A549 (cell line): ENCODE data around the gene KLHL29. TPM values are rescaled to one million over a fixed set of nuclear protein-coding genes. Genes with fewer than 3 reads are reported as not detected.

Source experiments
- ATAC-seq, 2 experiments: fragments of 200-7000 bp in 1 of 2; fragments of >200 bp in 1 of 2; cut with Nextera tagmentation in 1 of 2; cut with Tn5 transposase in 1 of 2; 3 replicates each; pipeline versions ENCODE4 v1.8.0 to v1.9.1; 2018 to 2020; ENCODE audit warnings: mild to moderate bottlenecking in 1 of 2, moderate library complexity in 1 of 2
- CTCF ChIA-PET: fragments of 300-600 bp; sonication (Branson Sonifier 250); formaldehyde crosslinking; extraction: SDS; loops from one replicate; lab custom pipeline; 2021; ENCODE audit warnings: antibody characterized with exemption, inconsistent platforms; lab: Yijun Ruan, JAX
- POLR2A ChIA-PET: fragments of 350-600 bp; formaldehyde crosslinking; extraction: SDS; loops from one replicate; lab custom pipeline; 2021; ENCODE audit warnings: antibody characterized with exemption, inconsistent platforms; lab: Yijun Ruan, JAX
- DNase-seq, 2 experiments: peaks; one replicate each; pipeline versions ENCODE4 v3.0.0 to v3.0.0-alpha.2; 2011 to 2016; ENCODE audit warnings: low read depth in 1 of 2, low spot score in 1 of 2
- FAIRE-seq: peaks from 2 replicates; lab custom pipeline; 2011; peaks lifted over from hg19 to GRCh38; lab: Jason Lieb, UNC
- H3K27ac ChIP-seq, 2 experiments: fragments of >200 bp; sonication (Bioruptor Twin); formaldehyde crosslinking; 3 replicates each; pipeline ENCODE4 v1.5.1; 2016 to 2017
- H3K4me1 ChIP-seq: fragments of >200 bp; sonication (Bioruptor Twin); formaldehyde crosslinking; 3 replicates; pipeline ENCODE4 v1.6.1; 2016
- H3K4me2 ChIP-seq: fragments of >200 bp; sonication (Bioruptor Twin); formaldehyde crosslinking; 3 replicates; pipeline ENCODE4 v1.6.1; 2016
- H3K4me3 ChIP-seq: fragments of >200 bp; sonication (Bioruptor Twin); formaldehyde crosslinking; 3 replicates; pipeline ENCODE4 v1.5.1; 2016
- H3K9me3 ChIP-seq: fragments of >200 bp; sonication (Bioruptor Twin); formaldehyde crosslinking; 3 replicates; pipeline ENCODE4 v1.6.1; 2016
- CBX2 ChIP-seq: fragments of 200-600 bp; sonication (generic); IDR thresholded peaks from 2 replicates; pipeline ENCODE4 v1.6.1; 2016; ENCODE audit warnings: low read depth, mild to moderate bottlenecking, borderline replicate concordance
- CEBPB ChIP-seq, 2 experiments: fragments of >200 bp in 1 of 2; sonication (Bioruptor Twin) in 1 of 2; formaldehyde crosslinking in 1 of 2; IDR thresholded peaks; 2 replicates each; pipeline ENCODE4 v1.6.1; 2012 to 2016
- CHD2 ChIP-seq: fragments of 150-350 bp; IDR thresholded peaks from 2 replicates; pipeline ENCODE4 v1.6.1; 2014; ENCODE audit warnings: low read length; ENCODE audit not compliant: partially characterized antibody
- FOSB ChIP-seq: fragments of 250-450 bp; sonication (Bioruptor Pico); IDR thresholded peaks from 2 replicates; pipeline ENCODE4 v1.5.0; 2020; ENCODE audit warnings: mild to moderate bottlenecking, moderate library complexity
- HDAC2 ChIP-seq: fragments of 200-600 bp; sonication (generic); IDR thresholded peaks from 2 replicates; pipeline ENCODE4 v1.6.1; 2016
- HOXA7 ChIP-seq: fragments of 250-450 bp; sonication (Bioruptor Pico); IDR thresholded peaks from 2 replicates; pipeline ENCODE4 v1.5.0; 2020; ENCODE audit warnings: mild to moderate bottlenecking, moderate library complexity
- HOXB13 ChIP-seq: fragments of 250-450 bp; sonication (Bioruptor Pico); IDR thresholded peaks from 2 replicates; pipeline ENCODE4 v1.5.0; 2020; ENCODE audit warnings: low read depth, mild to moderate bottlenecking, moderate library complexity
- HOXB5 ChIP-seq: fragments of 250-450 bp; sonication (Bioruptor Pico); IDR thresholded peaks from 2 replicates; pipeline ENCODE4 v1.5.0; 2020; ENCODE audit warnings: mild to moderate bottlenecking, moderate library complexity
- JUN ChIP-seq, 2 experiments: fragments of >200 bp; sonication (Bioruptor Twin); formaldehyde crosslinking; IDR thresholded peaks; 2 replicates in 1 of 2; 3 replicates in 1 of 2; pipeline ENCODE4 v1.6.1; 2016 to 2017
- JUNB ChIP-seq: fragments of >200 bp; sonication (Bioruptor Twin); formaldehyde crosslinking; IDR thresholded peaks from 2 replicates; pipeline ENCODE4 v1.6.1; 2016
- KDM5A ChIP-seq: fragments of 200-600 bp; sonication (generic); IDR thresholded peaks from 2 replicates; pipeline ENCODE4 v1.6.1; 2016; ENCODE audit warnings: antibody characterized with exemption, mild to moderate bottlenecking
- NFE2L2 ChIP-seq: fragments of 150-350 bp; conservative IDR thresholded peaks from 2 replicates; pipeline ENCODE4 v1.6.1; 2014; ENCODE audit warnings: low read length
- POLR2A ChIP-seq: IDR thresholded peaks from 2 replicates; pipeline ENCODE4 v1.6.1; 2012; ENCODE audit warnings: mild to moderate bottlenecking, low read length
- RAD21 ChIP-seq, 2 experiments: fragments of >200 bp in 1 of 2; sonication (Bioruptor Twin) in 1 of 2; formaldehyde crosslinking in 1 of 2; IDR thresholded peaks in 1 of 2; conservative IDR thresholded peaks in 1 of 2; 2 replicates in 1 of 2; 3 replicates in 1 of 2; pipeline ENCODE4 v1.6.1; 2012 to 2018; ENCODE audit warnings: inconsistent platforms in 1 of 2
- RFX5 ChIP-seq: fragments of 450-650 bp; IDR thresholded peaks from 2 replicates; pipeline ENCODE4 v1.7.1; 2014; ENCODE audit warnings: antibody characterized with exemption, mild to moderate bottlenecking, moderate library complexity
- SMC3 ChIP-seq: fragments of >200 bp; sonication (Bioruptor Twin); formaldehyde crosslinking; IDR thresholded peaks from 3 replicates; pipeline ENCODE4 v1.6.1; 2018; ENCODE audit warnings: inconsistent platforms
- ZC3H11A ChIP-seq: fragments of 450-650 bp; IDR thresholded peaks from 2 replicates; pipeline ENCODE4 v1.6.1; 2014; ENCODE audit warnings: antibody characterized with exemption, mild to moderate bottlenecking
- ZFP36 ChIP-seq: fragments of 450-650 bp; IDR thresholded peaks from 2 replicates; pipeline ENCODE4 v1.6.1; 2014; ENCODE audit warnings: borderline replicate concordance; ENCODE audit not compliant: partially characterized antibody
- ZNF302 ChIP-seq: fragments of 250-450 bp; sonication (Bioruptor Pico); IDR thresholded peaks from 2 replicates; pipeline ENCODE4 v1.9.0; 2021; ENCODE audit warnings: inconsistent platforms, mild to moderate bottlenecking, moderate library complexity
- WGBS: methylation state at CpG from one replicate; pipeline ENCODE4 v1.1.6; 2017; ENCODE audit errors: missing lambda C conversion rate; 5-methylcytosine and 5-hydroxymethylcytosine counted together
- polyA plus RNA-seq, 4 experiments: library from polyadenylated mRNA; depleted of rRNA in 3 of 4; stranded (reverse); fragments of >200 nt; fragmentation: RNase III in 1 of 4; extraction: RNeasy Plus Mini Kit Qiagen cat#74134 plus additional on column Dnase treatment in 1 of 4; gene quantifications; 2 replicates in 3 of 4; 3 replicates in 1 of 4; pipeline ENCODE4 v1.2.3, GENCODE V29; 2011 to 2017
- TF ChIP-seq, protein P1 (sequence below): IDR thresholded peaks from 2 replicates; pipeline ENCODE4 v1.6.1; 2012; ENCODE audit warnings: low read depth, borderline replicate concordance
- TF ChIP-seq, protein P2 (sequence below): fragments of 250-450 bp; sonication (Bioruptor Pico); IDR thresholded peaks from 2 replicates; pipeline ENCODE4 v1.5.0; 2021; ENCODE audit warnings: mild to moderate bottlenecking, moderate library complexity, borderline replicate concordance
- TF ChIP-seq, protein P3 (sequence below): fragments of >200 bp; sonication (Bioruptor Twin); formaldehyde crosslinking; IDR thresholded peaks from 3 replicates; pipeline ENCODE4 v1.6.1; 2016
- TF ChIP-seq, protein P4 (sequence below): fragments of 150-350 bp; IDR thresholded peaks from 2 replicates; pipeline ENCODE4 v1.6.1; 2014; ENCODE audit warnings: low read depth, mild to moderate bottlenecking, low read length
- TF ChIP-seq, protein P5 (sequence below): IDR thresholded peaks from 2 replicates; pipeline ENCODE4 v1.6.1; 2012
- TF ChIP-seq, protein P6 (sequence below): fragments of 450-650 bp; IDR thresholded peaks from 2 replicates; pipeline ENCODE4 v1.6.1; 2014; ENCODE audit warnings: antibody characterized with exemption

KLHL29 gene
- polyA plus RNA-seq, 2 of the 4 experiments (the other 2 are of a cell fraction): 1.3 to 2.5 TPM

DNA sequence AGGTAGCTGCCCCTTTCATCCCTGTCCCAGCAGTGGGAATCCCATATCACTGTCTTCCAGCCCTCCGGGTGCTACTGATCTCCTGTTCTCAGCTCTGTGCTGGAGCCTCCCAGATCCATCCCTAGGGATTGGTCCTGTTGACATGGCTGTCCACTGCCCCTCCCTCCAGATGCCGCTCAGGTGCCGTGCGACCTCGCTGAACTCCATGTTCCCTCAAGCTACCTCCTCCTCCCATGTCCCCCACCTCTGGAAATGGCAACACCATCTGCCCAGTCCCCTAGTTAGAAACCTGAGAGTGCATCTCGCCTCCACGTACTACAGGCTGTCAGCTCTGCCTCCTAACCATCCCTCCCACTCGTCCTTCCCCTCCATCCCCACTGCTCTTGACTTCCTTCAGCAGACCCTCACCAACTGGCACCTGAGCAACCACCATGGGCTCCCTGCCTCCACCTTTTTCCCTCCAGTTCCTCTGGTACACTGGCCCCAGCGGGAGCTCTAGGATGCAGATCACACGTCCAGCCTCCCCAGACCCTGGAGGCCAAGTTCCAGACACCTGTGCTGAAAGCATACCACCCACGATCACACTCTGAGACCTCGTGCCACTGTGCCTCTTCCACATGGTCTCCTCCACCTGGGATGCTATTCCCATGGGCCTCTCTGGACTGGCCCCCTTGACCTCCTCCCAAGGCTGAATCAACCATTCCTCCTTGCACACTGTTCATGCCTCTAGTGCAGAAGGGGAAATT is 106.8 kb downstream of the KLHL29 start:
- no peaks in the 10 kb centered on the region for H3K4me1 ChIP-seq
- H3K27ac ChIP-seq: no peak overlapping the region
- no peak for DNase-seq
- CTCF ChIA-PET: interaction anchor here (0.6 to 1.0 kb wide), 3 partner anchors 18 to 87 kb away, joined by 3 read pairs; no protein-coding TSS in a partner anchor
- TF ChIP-seq HDAC2: no peak
- no peak overlapping the region for H3K4me2 ChIP-seq
- no peak for FAIRE-seq
- ATAC-seq: no peak
- WGBS: 77% methylated on average over 12 of the region's 12 CpGs
- no peaks in the 10 kb centered on the region for H3K9me3 ChIP-seq
- POLR2A ChIA-PET: no interaction called here
- no peak overlapping the region for H3K4me3 ChIP-seq

DNA sequence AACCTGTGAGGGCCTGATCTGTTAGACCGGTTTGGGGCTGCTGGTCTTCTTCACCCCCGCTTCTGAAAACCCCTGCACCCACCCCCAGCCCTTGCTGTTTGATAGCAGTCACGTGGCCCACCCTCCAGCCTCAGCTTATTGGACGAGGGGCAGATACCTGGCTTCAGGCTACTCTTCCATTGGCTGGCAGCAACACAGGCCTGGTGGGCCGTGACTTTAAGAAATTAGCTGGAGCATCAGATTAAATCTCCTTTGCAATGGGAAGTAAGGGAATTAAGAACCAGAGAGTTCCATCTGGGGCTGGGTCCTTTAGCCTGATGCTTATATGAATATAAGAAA is 107.3 kb downstream of the KLHL29 start:
- no peak for DNase-seq
- FAIRE-seq: no peak
- WGBS: 68% methylated on average over 4 of the region's 5 CpGs
- CTCF ChIA-PET: interaction anchor here (0.6 to 1.0 kb wide), 3 partner anchors 17 to 283 kb away, joined by 3 read pairs; no protein-coding TSS in a partner anchor
- TF ChIP-seq, protein P1, sequence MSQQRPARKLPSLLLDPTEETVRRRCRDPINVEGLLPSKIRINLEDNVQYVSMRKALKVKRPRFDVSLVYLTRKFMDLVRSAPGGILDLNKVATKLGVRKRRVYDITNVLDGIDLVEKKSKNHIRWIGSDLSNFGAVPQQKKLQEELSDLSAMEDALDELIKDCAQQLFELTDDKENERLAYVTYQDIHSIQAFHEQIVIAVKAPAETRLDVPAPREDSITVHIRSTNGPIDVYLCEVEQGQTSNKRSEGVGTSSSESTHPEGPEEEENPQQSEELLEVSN: no peak
- TF ChIP-seq POLR2A: no peak
- no peak for TF ChIP-seq CEBPB (IDR thresholded peaks at IDR 0.05)
- no peak for TF ChIP-seq HOXA7 (CRISPR knock-in tag)
- no peak for TF ChIP-seq RFX5
- TF ChIP-seq, protein P2, sequence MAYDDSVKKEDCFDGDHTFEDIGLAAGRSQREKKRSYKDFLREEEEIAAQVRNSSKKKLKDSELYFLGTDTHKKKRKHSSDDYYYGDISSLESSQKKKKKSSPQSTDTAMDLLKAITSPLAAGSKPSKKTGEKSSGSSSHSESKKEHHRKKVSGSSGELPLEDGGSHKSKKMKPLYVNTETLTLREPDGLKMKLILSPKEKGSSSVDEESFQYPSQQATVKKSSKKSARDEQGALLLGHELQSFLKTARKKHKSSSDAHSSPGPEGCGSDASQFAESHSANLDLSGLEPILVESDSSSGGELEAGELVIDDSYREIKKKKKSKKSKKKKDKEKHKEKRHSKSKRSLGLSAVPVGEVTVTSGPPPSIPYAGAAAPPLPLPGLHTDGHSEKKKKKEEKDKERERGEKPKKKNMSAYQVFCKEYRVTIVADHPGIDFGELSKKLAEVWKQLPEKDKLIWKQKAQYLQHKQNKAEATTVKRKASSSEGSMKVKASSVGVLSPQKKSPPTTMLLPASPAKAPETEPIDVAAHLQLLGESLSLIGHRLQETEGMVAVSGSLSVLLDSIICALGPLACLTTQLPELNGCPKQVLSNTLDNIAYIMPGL (CRISPR knock-in tag): no peak
- TF ChIP-seq, protein P3, sequence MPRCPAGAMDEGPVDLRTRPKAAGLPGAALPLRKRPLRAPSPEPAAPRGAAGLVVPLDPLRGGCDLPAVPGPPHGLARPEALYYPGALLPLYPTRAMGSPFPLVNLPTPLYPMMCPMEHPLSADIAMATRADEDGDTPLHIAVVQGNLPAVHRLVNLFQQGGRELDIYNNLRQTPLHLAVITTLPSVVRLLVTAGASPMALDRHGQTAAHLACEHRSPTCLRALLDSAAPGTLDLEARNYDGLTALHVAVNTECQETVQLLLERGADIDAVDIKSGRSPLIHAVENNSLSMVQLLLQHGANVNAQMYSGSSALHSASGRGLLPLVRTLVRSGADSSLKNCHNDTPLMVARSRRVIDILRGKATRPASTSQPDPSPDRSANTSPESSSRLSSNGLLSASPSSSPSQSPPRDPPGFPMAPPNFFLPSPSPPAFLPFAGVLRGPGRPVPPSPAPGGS: no peak
- TF ChIP-seq SMC3: no peak
- no peak for TF ChIP-seq JUN (IDR thresholded peaks at IDR 0.05)
- no peak for TF ChIP-seq NFE2L2
- TF ChIP-seq JUNB: no peak
- TF ChIP-seq RAD21 (conservative IDR thresholded peaks at IDR 0.05 in 1 of 2, IDR thresholded peaks at IDR 0.05 in 1 of 2): no peak
- no peak for TF ChIP-seq ZFP36
- no peak for TF ChIP-seq HOXB5 (CRISPR knock-in tag)
- POLR2A ChIA-PET: no interaction called here
- Histone ChIP-seq H3K4me3 (no peak overlapping the region), H3K9me3 (no peaks in the 10 kb centered on the region), H3K4me2 (no peak overlapping the region), H3K27ac (no peak overlapping the region), H3K4me1 (no peaks in the 10 kb centered on the region)
- ATAC-seq: no peak

DNA sequence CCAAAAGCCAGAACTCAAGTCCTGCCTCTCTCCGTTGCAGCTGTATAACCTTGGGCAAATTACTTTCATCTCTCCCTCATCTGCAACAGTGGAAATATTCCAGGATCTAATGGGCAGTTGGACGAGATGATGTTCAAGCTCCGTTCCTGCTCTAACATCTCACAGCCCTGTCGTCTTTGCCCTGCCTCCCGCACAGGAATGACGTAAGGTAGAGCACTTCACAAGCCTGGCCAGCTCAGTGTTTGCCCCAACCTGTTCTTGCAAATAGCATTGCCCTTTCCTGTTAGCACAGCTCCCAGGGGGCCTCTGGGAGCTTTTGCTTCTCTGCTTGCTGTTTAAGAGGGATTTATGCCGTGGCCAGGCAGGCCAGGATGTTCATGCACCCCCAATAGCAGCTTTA is 107.9 kb downstream of the KLHL29 start:
- ChIA-PET POLR2A (no interaction called here), CTCF (interaction anchor here (0.6 to 1.0 kb wide), 2 partner anchors 45 to 284 kb away, joined by 3 read pairs; no protein-coding TSS in a partner anchor)
- 76% methylated on average over 7 of the region's 7 CpGs for WGBS
- no peak overlapping the region for H3K4me2 ChIP-seq
- no peaks in the 10 kb centered on the region for H3K4me1 ChIP-seq
- H3K27ac ChIP-seq: no peak overlapping the region
- TF ChIP-seq ZFP36: no peak
- TF ChIP-seq, protein P4, sequence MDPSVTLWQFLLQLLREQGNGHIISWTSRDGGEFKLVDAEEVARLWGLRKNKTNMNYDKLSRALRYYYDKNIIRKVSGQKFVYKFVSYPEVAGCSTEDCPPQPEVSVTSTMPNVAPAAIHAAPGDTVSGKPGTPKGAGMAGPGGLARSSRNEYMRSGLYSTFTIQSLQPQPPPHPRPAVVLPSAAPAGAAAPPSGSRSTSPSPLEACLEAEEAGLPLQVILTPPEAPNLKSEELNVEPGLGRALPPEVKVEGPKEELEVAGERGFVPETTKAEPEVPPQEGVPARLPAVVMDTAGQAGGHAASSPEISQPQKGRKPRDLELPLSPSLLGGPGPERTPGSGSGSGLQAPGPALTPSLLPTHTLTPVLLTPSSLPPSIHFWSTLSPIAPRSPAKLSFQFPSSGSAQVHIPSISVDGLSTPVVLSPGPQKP: no peak
- no peak for TF ChIP-seq NFE2L2
- TF ChIP-seq FOSB (CRISPR knock-in tag): no peak
- no peak for TF ChIP-seq JUN (IDR thresholded peaks at IDR 0.05)
- TF ChIP-seq HOXB13 (CRISPR knock-in tag): no peak
- no peak for TF ChIP-seq KDM5A
- TF ChIP-seq, protein P5, sequence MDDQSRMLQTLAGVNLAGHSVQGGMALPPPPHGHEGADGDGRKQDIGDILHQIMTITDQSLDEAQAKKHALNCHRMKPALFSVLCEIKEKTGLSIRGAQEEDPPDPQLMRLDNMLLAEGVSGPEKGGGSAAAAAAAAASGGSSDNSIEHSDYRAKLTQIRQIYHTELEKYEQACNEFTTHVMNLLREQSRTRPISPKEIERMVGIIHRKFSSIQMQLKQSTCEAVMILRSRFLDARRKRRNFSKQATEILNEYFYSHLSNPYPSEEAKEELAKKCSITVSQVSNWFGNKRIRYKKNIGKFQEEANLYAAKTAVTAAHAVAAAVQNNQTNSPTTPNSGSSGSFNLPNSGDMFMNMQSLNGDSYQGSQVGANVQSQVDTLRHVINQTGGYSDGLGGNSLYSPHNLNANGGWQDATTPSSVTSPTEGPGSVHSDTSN: no peak
- TF ChIP-seq CBX2: no peak
- TF ChIP-seq HDAC2: no peak
- TF ChIP-seq ZC3H11A: no peak
- no peak for TF ChIP-seq CHD2
- no peak for TF ChIP-seq ZNF302 (CRISPR knock-in tag)
- TF ChIP-seq, protein P6, sequence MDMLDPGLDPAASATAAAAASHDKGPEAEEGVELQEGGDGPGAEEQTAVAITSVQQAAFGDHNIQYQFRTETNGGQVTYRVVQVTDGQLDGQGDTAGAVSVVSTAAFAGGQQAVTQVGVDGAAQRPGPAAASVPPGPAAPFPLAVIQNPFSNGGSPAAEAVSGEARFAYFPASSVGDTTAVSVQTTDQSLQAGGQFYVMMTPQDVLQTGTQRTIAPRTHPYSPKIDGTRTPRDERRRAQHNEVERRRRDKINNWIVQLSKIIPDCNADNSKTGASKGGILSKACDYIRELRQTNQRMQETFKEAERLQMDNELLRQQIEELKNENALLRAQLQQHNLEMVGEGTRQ: no peak
- TF ChIP-seq, protein P1: no peak
- no peak for ATAC-seq
- H3K9me3 ChIP-seq: no peaks in the 10 kb centered on the region
- H3K4me3 ChIP-seq: no peak overlapping the region
- DNase-seq: no peak
- no peak for FAIRE-seq
